GM23338 (cell line): Measurements from ENCODE around the gene ULK4. TPM values are rescaled to one million over a fixed set of nuclear protein-coding genes. Genes with fewer than 3 reads are reported as not detected.

Experiments used
- ATAC-seq: fragments of 200-7000 bp; cut with Tn5 transposase; 3 replicates; pipeline ENCODE4 v1.9.1; 2020
- DNase-seq: peaks from one replicate; pipeline ENCODE4 v3.0.0-alpha.2; 2015; ENCODE audit warnings: low spot score
- H2AFZ ChIP-seq: fragments of 200-600 bp; sonication (generic); 2 replicates; pipeline ENCODE4 v1.8.0; 2016; ENCODE audit warnings: antibody characterized with exemption, mild to moderate bottlenecking, moderate library complexity
- H3F3A ChIP-seq: fragments of 200-600 bp; sonication (generic); replicated peaks from 2 replicates; pipeline ENCODE4 v1.8.0; 2017; ENCODE audit warnings: antibody characterized with exemption, mixed run types, low read depth
- H3K27ac ChIP-seq: fragments of 200-600 bp; sonication (generic); 2 replicates; pipeline ENCODE4 v1.6.1; 2016; ENCODE audit warnings: low read depth
- H3K27me3 ChIP-seq: fragments of 200-600 bp; sonication (generic); 2 replicates; pipeline ENCODE4 v1.8.0; 2016; ENCODE audit warnings: mild to moderate bottlenecking, mixed run types, moderate library complexity; ENCODE audit not compliant: insufficient read depth
- H3K36me3 ChIP-seq: fragments of 200-600 bp; sonication (generic); 2 replicates; pipeline ENCODE4 v1.8.0; 2016; ENCODE audit warnings: mild to moderate bottlenecking; ENCODE audit not compliant: insufficient read depth
- H3K4me1 ChIP-seq: fragments of 200-600 bp; sonication (generic); 2 replicates; pipeline ENCODE4 v1.8.0; 2016; ENCODE audit warnings: mild to moderate bottlenecking, moderate library complexity; ENCODE audit not compliant: insufficient read depth
- H3K4me2 ChIP-seq: fragments of 200-600 bp; sonication (generic); 2 replicates; pipeline ENCODE4 v1.7.1; 2017; ENCODE audit warnings: mixed run types
- H3K4me3 ChIP-seq: fragments of 200-600 bp; sonication (generic); 2 replicates; pipeline ENCODE4 v1.6.1; 2016; ENCODE audit warnings: mixed run types
- H3K79me2 ChIP-seq: fragments of 200-600 bp; sonication (generic); replicated peaks from 2 replicates; pipeline ENCODE4 v1.8.0; 2017; ENCODE audit warnings: mild to moderate bottlenecking; ENCODE audit not compliant: insufficient read depth
- H3K9me2 ChIP-seq: fragments of 200-600 bp; sonication (generic); 2 replicates; pipeline ENCODE4 v1.8.0; 2017; ENCODE audit not compliant: insufficient read depth
- H4K20me1 ChIP-seq: fragments of 200-600 bp; sonication (generic); replicated peaks from 2 replicates; pipeline ENCODE4 v1.8.0; 2017; ENCODE audit warnings: mild to moderate bottlenecking; ENCODE audit not compliant: insufficient read depth
- H3K27ac Mint-ChIP-seq: 2 replicates; pipeline ENCODE4 v1.8.0; 2020; ENCODE audit warnings: inconsistent platforms, mild to moderate bottlenecking, moderate library complexity, mixed read lengths
- H3K27me3 Mint-ChIP-seq: 3 replicates; pipeline ENCODE4 v1.8.0; 2022; ENCODE audit warnings: low read depth, mild to moderate bottlenecking, moderate library complexity, mixed read lengths, inconsistent platforms; ENCODE audit not compliant: insufficient read depth, poor library complexity
- H3K36me3 Mint-ChIP-seq: 3 replicates; pipeline ENCODE4 v1.8.0; 2021; ENCODE audit warnings: low read depth, mild to moderate bottlenecking, inconsistent platforms, moderate library complexity, mixed read lengths
- H3K4me1 Mint-ChIP-seq: 3 replicates; pipeline ENCODE4 v1.8.0; 2020; ENCODE audit warnings: mild to moderate bottlenecking, inconsistent platforms, mixed read lengths
- H3K4me3 Mint-ChIP-seq: 3 replicates; pipeline ENCODE4 v1.8.0; 2021; ENCODE audit warnings: moderate library complexity, mild to moderate bottlenecking, inconsistent platforms, mixed read lengths
- H3K9me3 Mint-ChIP-seq: 3 replicates; pipeline ENCODE4 v1.8.0; 2020; ENCODE audit warnings: moderate library complexity, mild to moderate bottlenecking, inconsistent platforms, mixed read lengths
- CREB1 ChIP-seq: fragments of 250-450 bp; sonication (Bioruptor Pico); IDR thresholded peaks from 2 replicates; pipeline ENCODE4 v1.5.0; 2020; ENCODE audit warnings: low read depth, mild to moderate bottlenecking, moderate library complexity
- ETS1 ChIP-seq: IDR thresholded peaks from 2 replicates; pipeline ENCODE4 v1.6.1; 2016; ENCODE audit warnings: antibody characterized with exemption
- EZH2 ChIP-seq: fragments of 200-600 bp; sonication (generic); IDR thresholded peaks from one replicate; pipeline ENCODE4 v1.8.0; 2017; ENCODE audit warnings: antibody characterized with exemption, mild to moderate bottlenecking, low read depth; ENCODE audit not compliant: unreplicated experiment
- EZH2phosphoT487 ChIP-seq: fragments of 200-600 bp; sonication (generic); IDR thresholded peaks from one replicate; pipeline ENCODE4 v1.8.1; 2018; ENCODE audit warnings: antibody characterized with exemption; ENCODE audit not compliant: unreplicated experiment
- JUNB ChIP-seq: IDR thresholded peaks from one replicate; pipeline ENCODE4 v1.6.1; 2016; ENCODE audit warnings: antibody characterized with exemption; ENCODE audit not compliant: unreplicated experiment
- NANOG ChIP-seq: IDR thresholded peaks from 2 replicates; pipeline ENCODE4 v1.6.1; 2016; ENCODE audit warnings: antibody characterized with exemption, borderline replicate concordance
- STAT1 ChIP-seq: IDR thresholded peaks from one replicate; pipeline ENCODE4 v1.6.1; 2016; ENCODE audit warnings: antibody characterized with exemption; ENCODE audit not compliant: unreplicated experiment
- ZNF114 ChIP-seq: fragments of 250-450 bp; sonication (Bioruptor Pico); IDR thresholded peaks from 2 replicates; pipeline ENCODE4 v1.5.0; 2020; ENCODE audit warnings: mild to moderate bottlenecking, moderate library complexity
- ZNF331 ChIP-seq: fragments of 250-450 bp; sonication (Bioruptor Pico); IDR thresholded peaks from 2 replicates; pipeline ENCODE4 v1.5.0; 2020; ENCODE audit warnings: low read depth, mild to moderate bottlenecking, moderate library complexity
- ZNF462 ChIP-seq: fragments of 250-450 bp; sonication (Bioruptor Pico); IDR thresholded peaks from 2 replicates; pipeline ENCODE4 v1.5.0; 2020; ENCODE audit warnings: mild to moderate bottlenecking, moderate library complexity
- polyA plus RNA-seq: library from polyadenylated mRNA; unstranded; fragments of >200 nt; fragmentation: Nextera tagmentation; extraction: Ambion mirVana; gene quantifications from 2 replicates; pipeline ENCODE4 v1.2.1, GENCODE V29; 2016
- total RNA-seq: library from RNA; depleted of rRNA; stranded (reverse); fragments of >200 nt; shearing (Covaris generic); gene quantifications from 2 replicates; pipeline ENCODE4 v1.2.3, GENCODE V29; 2014

Gene ULK4
- total and polyA plus RNA-seq, 2 experiments from 2014 or later, result 20.8 to 41.4 TPM

- DNase-seq, result no peak
Observed at GRCh38 chr3:41974223-41974622, 12.3 kb upstream of the ULK4 start.

GRCh38 chr3:41972802-41973201 is 10.9 kb upstream of the ULK4 start:
- H3K36me3 ChIP-seq, result no peaks in the 10 kb centered on the region
- H3F3A ChIP-seq, result no peaks in the 10 kb centered on the region
- Mint-ChIP-seq H3K36me3 (no peaks in the 10 kb centered on the region), H3K4me3 (no peak overlapping the region), H3K4me1 (no peaks in the 10 kb centered on the region), H3K27ac (no peak overlapping the region), H3K27me3 (peaks cover 1% of the 10 kb centered on the region), H3K9me3 (no peaks in the 10 kb centered on the region)
- H3K79me2 ChIP-seq, result no peaks in the 10 kb centered on the region
- no peaks in the 10 kb centered on the region for H3K9me2 ChIP-seq
- no peak overlapping the region for H2AFZ ChIP-seq
- no peak overlapping the region for H3K27ac ChIP-seq
- no peaks in the 10 kb centered on the region for H3K4me1 ChIP-seq
- H3K4me2 ChIP-seq, result no peak overlapping the region
- H3K4me3 ChIP-seq, result no peak overlapping the region
- no peaks in the 10 kb centered on the region for H3K27me3 ChIP-seq
- no peak for DNase-seq
- no peak for ATAC-seq
- no peaks in the 10 kb centered on the region for H4K20me1 ChIP-seq
- no peak for TF ChIP-seq ETS1
- no peak for TF ChIP-seq JUNB
- no peak for TF ChIP-seq EZH2
- TF ChIP-seq ZNF331 (CRISPR knock-in tag), result no peak
- no peak for TF ChIP-seq CREB1 (CRISPR knock-in tag)
- TF ChIP-seq ZNF462 (CRISPR knock-in tag), result no peak
- TF ChIP-seq EZH2phosphoT487, result no peak
- TF ChIP-seq ZNF114 (CRISPR knock-in tag), result no peak

More at GRCh38 chr3:41974223-41974622, 12.3 kb upstream of the ULK4 start:
- H3K9me2 ChIP-seq, result no peaks in the 10 kb centered on the region
- no peak for ATAC-seq
- no peaks in the 10 kb centered on the region for H4K20me1 ChIP-seq
- no peaks in the 10 kb centered on the region for H3K9me3 Mint-ChIP-seq
- no peaks in the 10 kb centered on the region for H3K27me3 ChIP-seq
- no peaks in the 10 kb centered on the region for H3K4me1 ChIP-seq
- no peaks in the 10 kb centered on the region for H3K36me3 Mint-ChIP-seq
- H3K27ac ChIP-seq, result no peak overlapping the region
- H3K27me3 Mint-ChIP-seq, result no peaks in the 10 kb centered on the region
- TF ChIP-seq ZNF331 (CRISPR knock-in tag) (no peak), EZH2phosphoT487 (no peak), NANOG (no peak), STAT1 (no peak), ETS1 (no peak)
- H3K4me1 Mint-ChIP-seq, result no peaks in the 10 kb centered on the region
- no peaks in the 10 kb centered on the region for H3K36me3 ChIP-seq
- no peak overlapping the region for H3K4me3 Mint-ChIP-seq
- no peak overlapping the region for H3K4me2 ChIP-seq
- no peaks in the 10 kb centered on the region for H3K79me2 ChIP-seq
- H2AFZ ChIP-seq, result peak overlapping the region; percentile 38; the same call in 1 of the 2 replicates
- no peak overlapping the region for H3K27ac Mint-ChIP-seq
- H3F3A ChIP-seq, result no peaks in the 10 kb centered on the region
- no peak overlapping the region for H3K4me3 ChIP-seq
